Chondrocyte (in vitro differentiated cells): ENCODE results near the gene NLRC5. TPM values are rescaled to one million over a fixed set of nuclear protein-coding genes. Genes with fewer than 3 reads are reported as not detected.
A peak's percentile ranks its signal among the peaks of the same experiment; 100 is the strongest.

Source experiments
- DNase-seq: peaks from one replicate; pipeline ENCODE4 v3.0.0; 2021; ENCODE audit warnings: mixed read lengths, low spot score
- H3K27ac Mint-ChIP-seq: one replicate; pipeline ENCODE4 v1.8.0; 2021; ENCODE audit warnings: mild to moderate bottlenecking, moderate library complexity, mixed read lengths; ENCODE audit not compliant: unreplicated experiment
- H3K27me3 Mint-ChIP-seq: 2 replicates; pipeline ENCODE4 v1.8.0; 2021; ENCODE audit warnings: low read depth, mixed read lengths
- H3K36me3 Mint-ChIP-seq: 2 replicates; pipeline ENCODE4 v1.8.0; 2021; ENCODE audit warnings: low read depth, mixed read lengths
- H3K4me1 Mint-ChIP-seq: 2 replicates; pipeline ENCODE4 v1.8.0; 2021; ENCODE audit warnings: low read depth, mild to moderate bottlenecking, mixed read lengths
- H3K4me3 Mint-ChIP-seq: one replicate; pipeline ENCODE4 v1.8.0; 2021; ENCODE audit warnings: mild to moderate bottlenecking, moderate library complexity, mixed read lengths; ENCODE audit not compliant: unreplicated experiment
- H3K9me3 Mint-ChIP-seq: 2 replicates; pipeline ENCODE4 v1.8.0; 2021; ENCODE audit warnings: low read depth, mixed read lengths
- CTCF ChIP-seq: fragments of 200-600 bp; sonication (generic); IDR thresholded peaks from 2 replicates; pipeline ENCODE4 v1.5.0; 2021; ENCODE audit warnings: antibody characterized with exemption, mild to moderate bottlenecking, moderate library complexity
- total RNA-seq: library from RNA; stranded (reverse); gene quantifications from 3 replicates; pipeline ENCODE4 v1.2.1, GENCODE V29; 2021

NLRC5 gene
- total RNA-seq, 1 donor from 2014 or later, result 6.3 TPM

GRCh38 chr16:57024894-57025680 lies 35.7 kb downstream of the NLRC5 start:
- Mint-ChIP-seq H3K36me3 (peaks cover 9% of the 10 kb centered on the region), H3K27me3 (no peaks in the 10 kb centered on the region), H3K9me3 (no peaks in the 10 kb centered on the region), H3K4me1 (peaks cover 6% of the 10 kb centered on the region), H3K27ac (no peak overlapping the region), H3K4me3 (no peak overlapping the region)
- DNase-seq, result no peak
- no peak for TF ChIP-seq CTCF

GRCh38 chr16:57025941-57026777 lies 36.8 kb downstream of the NLRC5 start:
- H3K27ac Mint-ChIP-seq, result no peak overlapping the region
- no peaks in the 10 kb centered on the region for H3K27me3 Mint-ChIP-seq
- H3K4me1 Mint-ChIP-seq, result peaks cover 6% of the 10 kb centered on the region
- H3K9me3 Mint-ChIP-seq, result no peaks in the 10 kb centered on the region
- H3K36me3 Mint-ChIP-seq, result peaks cover 4% of the 10 kb centered on the region
- no peak for TF ChIP-seq CTCF
- H3K4me3 Mint-ChIP-seq, result no peak overlapping the region
- peak; percentile 86 for DNase-seq

- Mint-ChIP-seq H3K27ac (no peak overlapping the region), H3K9me3 (no peaks in the 10 kb centered on the region), H3K36me3 (no peaks in the 10 kb centered on the region), H3K4me3 (no peak overlapping the region), H3K27me3 (no peaks in the 10 kb centered on the region), H3K4me1 (peaks cover 6% of the 10 kb centered on the region)
- DNase-seq, result peak; percentile 44
- no peak for TF ChIP-seq CTCF
These were observed 37.4 kb downstream of the NLRC5 start for GRCh38 chr16:57026778-57027062.

GRCh38 chr16:57027067-57027466 lies 37.7 kb downstream of the NLRC5 start:
- no peak for DNase-seq
- no peaks in the 10 kb centered on the region for H3K9me3 Mint-ChIP-seq
- H3K27me3 Mint-ChIP-seq, result no peaks in the 10 kb centered on the region
- H3K36me3 Mint-ChIP-seq, result no peaks in the 10 kb centered on the region
- peaks cover 6% of the 10 kb centered on the region for H3K4me1 Mint-ChIP-seq
- H3K27ac Mint-ChIP-seq, result no peak overlapping the region
- H3K4me3 Mint-ChIP-seq, result no peak overlapping the region
- TF ChIP-seq CTCF, result no peak

GRCh38 chr16:57028086-57028485 lies 38.7 kb downstream of the NLRC5 start:
- no peak overlapping the region for H3K27ac Mint-ChIP-seq

More at GRCh38 chr16:57028086-57028485, 38.7 kb downstream of the NLRC5 start:
- no peak for TF ChIP-seq CTCF
- Mint-ChIP-seq H3K4me3 (no peak overlapping the region), H3K36me3 (no peaks in the 10 kb centered on the region), H3K27me3 (no peaks in the 10 kb centered on the region), H3K4me1 (peaks cover 6% of the 10 kb centered on the region), H3K9me3 (no peaks in the 10 kb centered on the region)
- DNase-seq, result peak; percentile 58
